Skin epidermis (tissue), 12 donors: ENCODE measurements around the gene MT1M.
"Not testable (repeated sequence)": the region's sequence is repeated elsewhere in the genome, so short reads cannot be mapped to it uniquely, and the experiment has no call there.

Experiments
- H3K27ac ChIP-seq, 21 experiments: fragments of 200-600 bp; sonication (generic) in 11 of 21; one replicate each; pipeline ENCODE4 v1.5.0; 2020; ENCODE audit warnings: mild to moderate bottlenecking in 3 of 21, inconsistent platforms in 2 of 21, moderate library complexity in 2 of 21
- H3K4me3 ChIP-seq, 7 experiments: fragments of 200-600 bp; sonication (generic) in 2 of 7; one replicate each; pipeline ENCODE4 v1.5.0; 2020; ENCODE audit warnings: inconsistent platforms in 2 of 7, mild to moderate bottlenecking in 2 of 7, moderate library complexity in 1 of 7

The MT1M gene

GRCh38 chr16:56632156-56632847 is at the start of gene MT1M:
Gene MT1M (plus strand): TSS chr16:56632659. CDS start chr16:56632732, 73 bp downstream.
- H3K4me3 ChIP-seq: peak within 1 kb of the TSS; percentile 19 to 47 (median 32)
- peak within 1 kb of the TSS in 19 of 21 experiments; percentile 31 to 90 (median 59) for H3K27ac ChIP-seq

GRCh38 chr16:56582911-56583310 is 49.5 kb upstream of the MT1M start:
- H3K4me3 ChIP-seq: not testable (repeated sequence)

GRCh38 chr16:56583351-56584168 is 48.9 kb upstream of the MT1M start:
- H3K27ac ChIP-seq: no peak overlapping the region
- no peak overlapping the region for H3K4me3 ChIP-seq

More at GRCh38 chr16:56582911-56583310, 49.5 kb upstream of the MT1M start:
- not testable (repeated sequence) for H3K27ac ChIP-seq

- Histone ChIP-seq H3K27ac (no peak overlapping the region), H3K4me3 (no peak overlapping the region)
Measured at GRCh38 chr16:56584276-56584675, 48.2 kb upstream of the MT1M start.

- H3K27ac ChIP-seq: no peak overlapping the region
- H3K4me3 ChIP-seq: peak overlapping the region in 6 of 7 experiments; percentile 2 to 40 (median 18)
Measured at GRCh38 chr16:56588781-56589140, 43.7 kb upstream of the MT1M start.

- peak within 1 kb of the TSS; percentile 2 to 40 (median 19) for H3K4me3 ChIP-seq
Measured at GRCh38 chr16:56589141-56590039, 43.1 kb upstream of the MT1M start, which contains the start of gene MT3. Gene MT3 (plus strand): TSS chr16:56589528. CDS start chr16:56589591, 63 bp downstream.

GRCh38 chr16:56591377-56592060 is 40.9 kb upstream of the MT1M start:
- no peak overlapping the region for H3K4me3 ChIP-seq
- H3K27ac ChIP-seq: no peak overlapping the region

More at GRCh38 chr16:56589141-56590039, 43.1 kb upstream of the MT1M start, which contains the start of gene MT3:
- no peak within 1 kb of the TSS for H3K27ac ChIP-seq

GRCh38 chr16:56593573-56594291 is 38.7 kb upstream of the MT1M start:
- H3K27ac ChIP-seq: no peak overlapping the region

GRCh38 chr16:56594292-56594619 is 38.2 kb upstream of the MT1M start:
- H3K27ac ChIP-seq: no peak overlapping the region
- no peak overlapping the region for H3K4me3 ChIP-seq

More at GRCh38 chr16:56593573-56594291, 38.7 kb upstream of the MT1M start:
- H3K4me3 ChIP-seq: no peak overlapping the region

GRCh38 chr16:56600398-56600999 is 32.0 kb upstream of the MT1M start:
- Histone ChIP-seq H3K4me3 (no peak overlapping the region), H3K27ac (no peak overlapping the region)

- no peak overlapping the region for H3K27ac ChIP-seq
- H3K4me3 ChIP-seq: no peak overlapping the region
Measured at GRCh38 chr16:56601325-56601724, 31.1 kb upstream of the MT1M start.

- H3K4me3 ChIP-seq: no peak overlapping the region
- peak overlapping the region in 1 of 21 experiments; percentile 14 for H3K27ac ChIP-seq
Measured at GRCh38 chr16:56603589-56603988, 28.9 kb upstream of the MT1M start.

GRCh38 chr16:56604966-56605365 is 27.5 kb upstream of the MT1M start:
- no peak overlapping the region for H3K4me3 ChIP-seq
- H3K27ac ChIP-seq: peak overlapping the region in 12 of 21 experiments; percentile 84 to 99 (median 94)

GRCh38 chr16:56605475-56605874 is 27.0 kb upstream of the MT1M start:
- peak overlapping the region in 17 of 21 experiments; percentile 40 to 99 (median 93) for H3K27ac ChIP-seq
- no peak overlapping the region for H3K4me3 ChIP-seq

- no peak overlapping the region for H3K4me3 ChIP-seq
- H3K27ac ChIP-seq: peak overlapping the region in 20 of 21 experiments; percentile 40 to 99 (median 90)
Measured at GRCh38 chr16:56606071-56606475, 26.4 kb upstream of the MT1M start.

- Histone ChIP-seq H3K4me3 (no peak overlapping the region), H3K27ac (peak overlapping the region; percentile 16 to 99 (median 92))
Measured at GRCh38 chr16:56606476-56607108, 25.9 kb upstream of the MT1M start.

- no peak overlapping the region for H3K4me3 ChIP-seq
- H3K27ac ChIP-seq: peak overlapping the region; percentile 60 to 99 (median 92)
Measured at GRCh38 chr16:56607109-56607618, 25.3 kb upstream of the MT1M start.
